Left lobe of liver (tissue), 2 donors: Measurements from ENCODE around the gene RNASE13. TPM values are rescaled to one million over a fixed set of nuclear protein-coding genes. Genes with fewer than 3 reads are reported as not detected.

Experiments
- ATAC-seq: fragments of 200-7000 bp; cut with Tn5 transposase; one replicate; pipeline ENCODE4 v1.9.1; 2020; ENCODE audit warnings: mild to moderate bottlenecking, moderate library complexity
- DNase-seq: peaks from one replicate; pipeline ENCODE4 v3.0.0-alpha.2; 2020; ENCODE audit warnings: low spot score
- total RNA-seq: library from RNA; stranded (reverse); gene quantifications from one replicate; pipeline ENCODE4 v1.2.1, GENCODE V29; 2021
- donor health status: DM: no; HTN: no; CAD: no; lungs with moderate emphysema.
- donor health status: DM: no; HTN: yes; CAD: no.

The RNASE13 gene
- total RNA-seq, 1 donor from 2014 or later = 0.10 TPM

- ATAC-seq (no peak), DNase-seq (no peak)
These were observed 32.4 kb upstream of the RNASE13 start for GRCh38 chr14:21066882-21067502.

- ATAC-seq = peak; percentile 12
- no peak for DNase-seq
These were observed 28.9 kb upstream of the RNASE13 start for GRCh38 chr14:21063479-21063878.

- DNase-seq (no peak), ATAC-seq (peak; percentile 14)
These were observed 26.7 kb upstream of the RNASE13 start for GRCh38 chr14:21061347-21061668.

GRCh38 chr14:21060614-21061346 lies 26.2 kb upstream of the RNASE13 start:
- no peak for DNase-seq

GRCh38 chr14:21059842-21060613 lies 25.4 kb upstream of the RNASE13 start:
- ATAC-seq = no peak
- DNase-seq = no peak

More at GRCh38 chr14:21060614-21061346, 26.2 kb upstream of the RNASE13 start:
- peak; percentile 64 for ATAC-seq

- ATAC-seq = no peak
- DNase-seq = no peak
These were observed 24.3 kb upstream of the RNASE13 start for GRCh38 chr14:21058903-21059302.

- DNase-seq (no peak), ATAC-seq (no peak)
These were observed 23.4 kb upstream of the RNASE13 start, which contains the start of gene RNASE8 for GRCh38 chr14:21057803-21058675. Gene RNASE8, plus strand, starts transcription at chr14:21057822. Its CDS starts 71 bp downstream, at chr14:21057893.

GRCh38 chr14:21056520-21057163 lies 22.0 kb upstream of the RNASE13 start:
- DNase-seq (no peak), ATAC-seq (no peak)

GRCh38 chr14:21055432-21056117 lies 21.0 kb upstream of the RNASE13 start:
- peak; percentile 89 for DNase-seq
- peak; percentile 84 for ATAC-seq

GRCh38 chr14:21054768-21055145 lies 20.1 kb upstream of the RNASE13 start:
- ATAC-seq (peak; percentile 0), DNase-seq (no peak)

- DNase-seq = peak; percentile 86
These were observed 19.6 kb upstream of the RNASE13 start for GRCh38 chr14:21054123-21054767.

GRCh38 chr14:21053184-21054122 lies 18.8 kb upstream of the RNASE13 start:
- DNase-seq (no peak), ATAC-seq (peak; percentile 6)

More at GRCh38 chr14:21054123-21054767, 19.6 kb upstream of the RNASE13 start:
- ATAC-seq = peak; percentile 77

GRCh38 chr14:21050597-21050996 lies 16.0 kb upstream of the RNASE13 start:
- DNase-seq = no peak
- no peak for ATAC-seq

- ATAC-seq = no peak
- no peak for DNase-seq
These were observed 14.7 kb upstream of the RNASE13 start for GRCh38 chr14:21049271-21049673.

- ATAC-seq (peak; percentile 69), DNase-seq (peak; percentile 64)
These were observed 14.0 kb upstream of the RNASE13 start for GRCh38 chr14:21048638-21049037.

GRCh38 chr14:21047378-21047781 lies 12.8 kb upstream of the RNASE13 start:
- no peak for DNase-seq
- peak; percentile 17 for ATAC-seq

- peak; percentile 66 for DNase-seq
These were observed 9.5 kb upstream of the RNASE13 start for GRCh38 chr14:21043974-21044618.

More at GRCh38 chr14:21043974-21044618, 9.5 kb upstream of the RNASE13 start:
- peak; percentile 58 for ATAC-seq
